ENCODE data around the gene CYBA. TPM values are rescaled to one million over a fixed set of nuclear protein-coding genes. Genes with fewer than 3 reads are reported as not detected.
A peak's percentile ranks its signal among the peaks of the same experiment; 100 is the strongest.

CYBA gene
- total and polyA plus RNA-seq, 2 of the 13 experiments (the other 11 are each of a cell fraction or from before 2014, with no cell fraction given): 196 to 250 TPM

GRCh38 chr16:88662843-88663606 lies 12.2 kb upstream of the CYBA start, which contains the start of gene MVD (continued):
- TF ChIP-seq, protein P1, sequence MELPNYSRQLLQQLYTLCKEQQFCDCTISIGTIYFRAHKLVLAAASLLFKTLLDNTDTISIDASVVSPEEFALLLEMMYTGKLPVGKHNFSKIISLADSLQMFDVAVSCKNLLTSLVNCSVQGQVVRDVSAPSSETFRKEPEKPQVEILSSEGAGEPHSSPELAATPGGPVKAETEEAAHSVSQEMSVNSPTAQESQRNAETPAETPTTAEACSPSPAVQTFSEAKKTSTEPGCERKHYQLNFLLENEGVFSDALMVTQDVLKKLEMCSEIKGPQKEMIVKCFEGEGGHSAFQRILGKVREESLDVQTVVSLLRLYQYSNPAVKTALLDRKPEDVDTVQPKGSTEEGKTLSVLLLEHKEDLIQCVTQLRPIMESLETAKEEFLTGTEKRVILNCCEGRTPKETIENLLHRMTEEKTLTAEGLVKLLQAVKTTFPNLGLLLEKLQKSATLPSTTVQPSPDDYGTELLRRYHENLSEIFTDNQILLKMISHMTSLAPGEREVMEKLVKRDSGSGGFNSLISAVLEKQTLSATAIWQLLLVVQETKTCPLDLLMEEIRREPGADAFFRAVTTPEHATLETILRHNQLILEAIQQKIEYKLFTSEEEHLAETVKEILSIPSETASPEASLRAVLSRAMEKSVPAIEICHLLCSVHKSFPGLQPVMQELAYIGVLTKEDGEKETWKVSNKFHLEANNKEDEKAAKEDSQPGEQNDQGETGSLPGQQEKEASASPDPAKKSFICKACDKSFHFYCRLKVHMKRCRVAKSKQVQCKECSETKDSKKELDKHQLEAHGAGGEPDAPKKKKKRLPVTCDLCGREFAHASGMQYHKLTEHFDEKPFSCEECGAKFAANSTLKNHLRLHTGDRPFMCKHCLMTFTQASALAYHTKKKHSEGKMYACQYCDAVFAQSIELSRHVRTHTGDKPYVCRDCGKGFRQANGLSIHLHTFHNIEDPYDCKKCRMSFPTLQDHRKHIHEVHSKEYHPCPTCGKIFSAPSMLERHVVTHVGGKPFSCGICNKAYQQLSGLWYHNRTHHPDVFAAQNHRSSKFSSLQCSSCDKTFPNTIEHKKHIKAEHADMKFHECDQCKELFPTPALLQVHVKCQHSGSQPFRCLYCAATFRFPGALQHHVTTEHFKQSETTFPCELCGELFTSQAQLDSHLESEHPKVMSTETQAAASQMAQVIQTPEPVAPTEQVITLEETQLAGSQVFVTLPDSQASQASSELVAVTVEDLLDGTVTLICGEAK (IDR thresholded peaks at IDR 0.05): no peak
- TF ChIP-seq, protein P1 (CRISPR knock-in tag; IDR thresholded peaks at IDR 0.05): peak; percentile 4
- TF ChIP-seq, protein P2, sequence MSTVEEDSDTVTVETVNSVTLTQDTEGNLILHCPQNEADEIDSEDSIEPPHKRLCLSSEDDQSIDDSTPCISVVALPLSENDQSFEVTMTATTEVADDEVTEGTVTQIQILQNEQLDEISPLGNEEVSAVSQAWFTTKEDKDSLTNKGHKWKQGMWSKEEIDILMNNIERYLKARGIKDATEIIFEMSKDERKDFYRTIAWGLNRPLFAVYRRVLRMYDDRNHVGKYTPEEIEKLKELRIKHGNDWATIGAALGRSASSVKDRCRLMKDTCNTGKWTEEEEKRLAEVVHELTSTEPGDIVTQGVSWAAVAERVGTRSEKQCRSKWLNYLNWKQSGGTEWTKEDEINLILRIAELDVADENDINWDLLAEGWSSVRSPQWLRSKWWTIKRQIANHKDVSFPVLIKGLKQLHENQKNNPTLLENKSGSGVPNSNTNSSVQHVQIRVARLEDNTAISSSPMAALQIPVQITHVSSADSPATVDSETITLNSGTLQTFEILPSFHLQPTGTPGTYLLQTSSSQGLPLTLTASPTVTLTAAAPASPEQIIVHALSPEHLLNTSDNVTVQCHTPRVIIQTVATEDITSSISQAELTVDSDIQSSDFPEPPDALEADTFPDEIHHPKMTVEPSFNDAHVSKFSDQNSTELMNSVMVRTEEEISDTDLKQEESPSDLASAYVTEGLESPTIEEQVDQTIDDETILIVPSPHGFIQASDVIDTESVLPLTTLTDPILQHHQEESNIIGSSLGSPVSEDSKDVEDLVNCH (CRISPR knock-in tag; IDR thresholded peaks at IDR 0.05): no peak
- TF ChIP-seq POLR2AphosphoS2 (IDR thresholded peaks at IDR 0.05; ENCODE audit: low read depth, low read length) (no peak), JUN (CRISPR knock-in tag; IDR thresholded peaks at IDR 0.05) (peak; percentile 68; the same call in 1 of the 2 replicates), MLX (CRISPR knock-in tag; IDR thresholded peaks at IDR 0.05) (no peak), BCLAF1 (IDR thresholded peaks at IDR 0.05) (no peak), KDM4B (CRISPR knock-in tag; IDR thresholded peaks at IDR 0.05) (peak; percentile 68; the same call in 1 of the 2 replicates), SALL1 (CRISPR knock-in tag; IDR thresholded peaks at IDR 0.05) (peak; percentile 72; the same call in 1 of the 2 replicates)
- TF ChIP-seq, protein P3, sequence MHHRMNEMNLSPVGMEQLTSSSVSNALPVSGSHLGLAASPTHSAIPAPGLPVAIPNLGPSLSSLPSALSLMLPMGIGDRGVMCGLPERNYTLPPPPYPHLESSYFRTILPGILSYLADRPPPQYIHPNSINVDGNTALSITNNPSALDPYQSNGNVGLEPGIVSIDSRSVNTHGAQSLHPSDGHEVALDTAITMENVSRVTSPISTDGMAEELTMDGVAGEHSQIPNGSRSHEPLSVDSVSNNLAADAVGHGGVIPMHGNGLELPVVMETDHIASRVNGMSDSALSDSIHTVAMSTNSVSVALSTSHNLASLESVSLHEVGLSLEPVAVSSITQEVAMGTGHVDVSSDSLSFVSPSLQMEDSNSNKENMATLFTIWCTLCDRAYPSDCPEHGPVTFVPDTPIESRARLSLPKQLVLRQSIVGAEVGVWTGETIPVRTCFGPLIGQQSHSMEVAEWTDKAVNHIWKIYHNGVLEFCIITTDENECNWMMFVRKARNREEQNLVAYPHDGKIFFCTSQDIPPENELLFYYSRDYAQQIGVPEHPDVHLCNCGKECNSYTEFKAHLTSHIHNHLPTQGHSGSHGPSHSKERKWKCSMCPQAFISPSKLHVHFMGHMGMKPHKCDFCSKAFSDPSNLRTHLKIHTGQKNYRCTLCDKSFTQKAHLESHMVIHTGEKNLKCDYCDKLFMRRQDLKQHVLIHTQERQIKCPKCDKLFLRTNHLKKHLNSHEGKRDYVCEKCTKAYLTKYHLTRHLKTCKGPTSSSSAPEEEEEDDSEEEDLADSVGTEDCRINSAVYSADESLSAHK (CRISPR knock-in tag; IDR thresholded peaks at IDR 0.05; ENCODE audit: borderline replicate concordance): no peak
